Astrocyte (in vitro differentiated cells and primary cell): ENCODE results near the gene PDE9A. TPM values are rescaled to one million over a fixed set of nuclear protein-coding genes. Genes with fewer than 3 reads are reported as not detected.

Source experiments
- DNase-seq: peaks from one replicate; pipeline ENCODE4 v3.0.0-alpha.2; 2010; ENCODE audit warnings: low read depth
- FAIRE-seq: peaks from 2 replicates; lab custom pipeline; 2011; peaks lifted over from hg19 to GRCh38; lab: Jason Lieb, UNC
- H2AFZ ChIP-seq: 2 replicates; pipeline ENCODE4 v1.6.0; 2012; ENCODE audit warnings: low read depth, low read length, inconsistent platforms
- H3K27ac ChIP-seq: 2 replicates; pipeline ENCODE4 v1.5.1; 2011; ENCODE audit warnings: low read depth, low read length, inconsistent platforms
- H3K27me3 ChIP-seq: 2 replicates; pipeline ENCODE4 v1.6.0; 2011; ENCODE audit warnings: low read length, inconsistent platforms; ENCODE audit not compliant: insufficient read depth
- H3K36me3 ChIP-seq: 2 replicates; pipeline ENCODE4 v1.5.1; 2011; ENCODE audit warnings: low read length, inconsistent platforms; ENCODE audit not compliant: insufficient read depth
- H3K4me1 ChIP-seq: 2 replicates; pipeline ENCODE4 v1.5.1; 2011; ENCODE audit warnings: low read length, inconsistent platforms; ENCODE audit not compliant: insufficient read depth
- H3K4me2 ChIP-seq: 2 replicates; pipeline ENCODE4 v1.6.0; 2012; ENCODE audit warnings: low read length, inconsistent platforms
- H3K4me3 ChIP-seq: 2 replicates; pipeline ENCODE4 v1.5.1; 2011; ENCODE audit warnings: low read depth, mild to moderate bottlenecking, low read length, inconsistent platforms; ENCODE audit not compliant: insufficient read depth
- H3K79me2 ChIP-seq: 2 replicates; pipeline ENCODE4 v1.6.0; 2012; ENCODE audit warnings: mild to moderate bottlenecking, low read length, inconsistent platforms; ENCODE audit not compliant: insufficient read depth
- H3K9ac ChIP-seq: 2 replicates; pipeline ENCODE4 v1.6.0; 2012; ENCODE audit warnings: mild to moderate bottlenecking, low read length, inconsistent platforms
- H3K9me3 ChIP-seq: 2 replicates; pipeline ENCODE4 v1.5.1; 2012; ENCODE audit warnings: low read depth, mild to moderate bottlenecking, low read length, inconsistent platforms; ENCODE audit not compliant: insufficient read depth
- H4K20me1 ChIP-seq: 2 replicates; pipeline ENCODE4 v1.6.0; 2012; ENCODE audit warnings: low read length, inconsistent platforms; ENCODE audit not compliant: insufficient read depth
- H3K27ac Mint-ChIP-seq: one replicate; pipeline ENCODE4 v1.8.0; 2021; ENCODE audit warnings: mild to moderate bottlenecking, mixed read lengths; ENCODE audit not compliant: unreplicated experiment
- H3K27me3 Mint-ChIP-seq: one replicate; pipeline ENCODE4 v1.8.0; 2021; ENCODE audit warnings: low read depth, mixed read lengths; ENCODE audit not compliant: unreplicated experiment
- H3K36me3 Mint-ChIP-seq: one replicate; pipeline ENCODE4 v1.8.0; 2021; ENCODE audit warnings: low read depth, mixed read lengths; ENCODE audit not compliant: unreplicated experiment
- H3K4me1 Mint-ChIP-seq: one replicate; pipeline ENCODE4 v1.8.0; 2021; ENCODE audit warnings: low read depth, mixed read lengths; ENCODE audit not compliant: unreplicated experiment
- H3K4me3 Mint-ChIP-seq: one replicate; pipeline ENCODE4 v1.8.0; 2021; ENCODE audit warnings: mild to moderate bottlenecking, moderate library complexity, mixed read lengths; ENCODE audit not compliant: unreplicated experiment
- H3K9me3 Mint-ChIP-seq: one replicate; pipeline ENCODE4 v1.8.0; 2021; ENCODE audit warnings: mild to moderate bottlenecking, mixed read lengths; ENCODE audit not compliant: unreplicated experiment
- CTCF ChIP-seq: IDR thresholded peaks from 2 replicates; pipeline ENCODE4 v1.5.1; 2011; ENCODE audit warnings: low read depth, mild to moderate bottlenecking, inconsistent platforms, low read length, moderate library complexity; ENCODE audit not compliant: insufficient read depth
- EZH2 ChIP-seq: IDR thresholded peaks from 2 replicates; pipeline ENCODE4 v1.6.1; 2012; ENCODE audit warnings: mild to moderate bottlenecking, low read length, inconsistent platforms; ENCODE audit not compliant: insufficient read depth
- total RNA-seq: library from RNA; stranded (reverse); gene quantifications from 2 replicates; pipeline ENCODE4 v1.2.1, GENCODE V29; 2021

The PDE9A gene
- total RNA-seq, 1 donor from 2014 or later = 7.8 TPM

GRCh38 chr21:42755031-42755665, 101.7 kb downstream of the PDE9A start:
- Histone ChIP-seq H3K4me3 (no peak overlapping the region), H3K27ac (no peak overlapping the region), H3K9ac (no peak overlapping the region), H3K9me3 (no peaks in the 10 kb centered on the region), H3K36me3 (no peaks in the 10 kb centered on the region), H3K79me2 (no peaks in the 10 kb centered on the region), H3K4me1 (no peaks in the 10 kb centered on the region), H4K20me1 (no peaks in the 10 kb centered on the region), H2AFZ (no peak overlapping the region), H3K4me2 (no peak overlapping the region), H3K27me3 (no peaks in the 10 kb centered on the region)
- Mint-ChIP-seq H3K36me3 (peaks cover 4% of the 10 kb centered on the region), H3K9me3 (peaks cover 2% of the 10 kb centered on the region), H3K4me3 (no peak overlapping the region), H3K4me1 (no peaks in the 10 kb centered on the region), H3K27ac (no peak overlapping the region), H3K27me3 (peaks cover 35% of the 10 kb centered on the region)
- TF ChIP-seq EZH2 (no peak), CTCF (no peak)
- DNase-seq = no peak
- FAIRE-seq = no peak

GRCh38 chr21:42755766-42756579, 102.6 kb downstream of the PDE9A start:
- no peaks in the 10 kb centered on the region for H3K36me3 ChIP-seq
- H3K9ac ChIP-seq = no peak overlapping the region
- Mint-ChIP-seq H3K4me1 (no peaks in the 10 kb centered on the region), H3K36me3 (peaks cover 6% of the 10 kb centered on the region), H3K27me3 (peaks cover 37% of the 10 kb centered on the region), H3K4me3 (no peak overlapping the region), H3K27ac (no peak overlapping the region), H3K9me3 (peaks cover 2% of the 10 kb centered on the region)
- FAIRE-seq (no peak), DNase-seq (no peak)
- no peak overlapping the region for H3K4me3 ChIP-seq
- no peaks in the 10 kb centered on the region for H3K9me3 ChIP-seq
- H3K27ac ChIP-seq = no peak overlapping the region
- TF ChIP-seq CTCF = no peak
- no peaks in the 10 kb centered on the region for H3K79me2 ChIP-seq
- no peaks in the 10 kb centered on the region for H3K4me1 ChIP-seq
- H2AFZ ChIP-seq = no peak overlapping the region
- H3K27me3 ChIP-seq = no peaks in the 10 kb centered on the region
- no peaks in the 10 kb centered on the region for H4K20me1 ChIP-seq
- no peak overlapping the region for H3K4me2 ChIP-seq
